HepG2 (cell line): ENCODE data around the gene LRRC17. TPM values are rescaled to one million over a fixed set of nuclear protein-coding genes. Genes with fewer than 3 reads are reported as not detected.
A peak's percentile ranks its signal among the peaks of the same experiment; 100 is the strongest.

ENCODE experiments used
- ATAC-seq: fragments of 200-7000 bp; cut with Tn5 transposase; 3 replicates; pipeline ENCODE4 v1.9.1; 2020; ENCODE audit warnings: mild to moderate bottlenecking, moderate library complexity
- BruUV-seq: library from RNA; stranded (reverse); fragments of 400-500 nt; replicated peaks from 2 replicates; lab custom pipeline; 2021; lab: Mats Ljungman, UMichigan
- CTCF ChIA-PET: fragments of 300-600 bp; formaldehyde crosslinking; extraction: SDS; loops from one replicate; lab custom pipeline; 2021; ENCODE audit warnings: low total read pairs, inconsistent platforms, low intra/inter-chr PET ratio; lab: Yijun Ruan, JAX
- POLR2A ChIA-PET: fragments of 350-600 bp; sonication (Branson Sonifier 250); formaldehyde crosslinking; loops from one replicate; lab custom pipeline; 2020; ENCODE audit warnings: antibody characterized with exemption, inconsistent platforms; lab: Yijun Ruan, JAX
- DNase-seq: peaks from one replicate; pipeline ENCODE4 v3.0.0-alpha.2; 2015; ENCODE audit warnings: low spot score
- FAIRE-seq: peaks from 3 replicates; lab custom pipeline; 2011; peaks lifted over from hg19 to GRCh38; lab: Jason Lieb, UNC
- H2AFZ ChIP-seq: one replicate; pipeline ENCODE4 v1.6.1; 2011; ENCODE audit warnings: low read length, inconsistent platforms
- H3K27ac ChIP-seq: fragments of 300-600 bp; 3 replicates; pipeline ENCODE4 v1.8.0; 2011; ENCODE audit warnings: mixed run types, mild to moderate bottlenecking, mixed read lengths, low read length, inconsistent platforms; ENCODE audit not compliant: insufficient read depth; ENCODE audit errors: extremely low read length
- H3K27me3 ChIP-seq, 2 experiments: fragments of 200-600 bp in 1 of 2; 2 replicates in 1 of 2; 3 replicates in 1 of 2; pipeline versions ENCODE4 v1.6.0 to v1.8.0; 2011; ENCODE audit warnings: low read length in 2 of 2, mild to moderate bottlenecking in 2 of 2, moderate library complexity in 2 of 2, inconsistent platforms in 1 of 2; ENCODE audit not compliant: insufficient read depth in 2 of 2, control insufficient read depth in 1 of 2
- H3K36me3 ChIP-seq, 2 experiments: fragments of 200-600 bp in 1 of 2; replicated peaks in 1 of 2; 2 replicates in 1 of 2; 3 replicates in 1 of 2; pipeline versions ENCODE4 v1.5.1 to v1.8.0; 2011; ENCODE audit warnings: low read length in 2 of 2, inconsistent platforms in 1 of 2; ENCODE audit not compliant: insufficient read depth in 2 of 2, control insufficient read depth in 1 of 2
- H3K4me1 ChIP-seq: 2 replicates; pipeline ENCODE4 v1.5.1; 2012; ENCODE audit warnings: low read length, inconsistent platforms; ENCODE audit not compliant: insufficient read depth
- H3K4me2 ChIP-seq: 2 replicates; pipeline ENCODE4 v1.6.0; 2011; ENCODE audit warnings: low read depth, low read length, inconsistent platforms
- H3K4me3 ChIP-seq, 3 experiments: fragments of 200-600 bp in 1 of 3; sonication (generic), shearing (Covaris generic) in 1 of 3; replicated peaks in 1 of 3; 2 replicates each; pipeline ENCODE4 v1.5.1; 2011 to 2016; ENCODE audit warnings: low read length in 3 of 3, inconsistent platforms in 2 of 3, low read depth in 2 of 3, mild to moderate bottlenecking in 2 of 3, control low read depth in 1 of 3, mixed read lengths in 1 of 3; ENCODE audit not compliant: insufficient read depth in 1 of 3
- H3K79me2 ChIP-seq: one replicate; pipeline ENCODE4 v1.6.1; 2011; ENCODE audit warnings: low read length, inconsistent platforms; ENCODE audit not compliant: insufficient read depth
- H3K9ac ChIP-seq: 2 replicates; pipeline ENCODE4 v1.6.0; 2011; ENCODE audit warnings: mild to moderate bottlenecking, low read depth, low read length, inconsistent platforms; ENCODE audit not compliant: insufficient read depth
- H3K9me3 ChIP-seq: 2 replicates; pipeline ENCODE4 v1.5.1; 2012; ENCODE audit warnings: mild to moderate bottlenecking, low read length
- H4K20me1 ChIP-seq: 2 replicates; pipeline ENCODE4 v1.6.0; 2011; ENCODE audit warnings: inconsistent platforms, mild to moderate bottlenecking, low read length, moderate library complexity; ENCODE audit not compliant: insufficient read depth
- CCDC6 ChIP-seq: sonication (generic); formaldehyde crosslinking; IDR thresholded peaks from 2 replicates; pipeline ENCODE4 v1.8.1; 2022; ENCODE audit warnings: mild to moderate bottlenecking, missing genetic modification reagents, moderate library complexity
- DDIT3 ChIP-seq: sonication (generic); formaldehyde crosslinking; IDR thresholded peaks from 2 replicates; pipeline ENCODE4 v1.4.0; 2020; ENCODE audit warnings: mild to moderate bottlenecking, missing genetic modification reagents
- HHEX ChIP-seq: IDR thresholded peaks from 2 replicates; pipeline ENCODE4 v1.6.1; 2016; ENCODE audit warnings: control low read depth
- MAFF ChIP-seq: IDR thresholded peaks from 2 replicates; pipeline ENCODE4 v1.6.1; 2011; ENCODE audit warnings: low read depth, low read length, improper control_type of control experiment
- MAFK ChIP-seq, 2 experiments: IDR thresholded peaks in 1 of 2; conservative IDR thresholded peaks in 1 of 2; 2 replicates each; pipeline ENCODE4 v1.6.1; 2011; ENCODE audit warnings: improper control_type of control experiment in 2 of 2, low read length in 2 of 2
- NCOR1 ChIP-seq: fragments of 200-600 bp; sonication (generic); IDR thresholded peaks from 2 replicates; pipeline ENCODE4 v1.7.0; 2017; ENCODE audit warnings: antibody characterized with exemption, low read length, borderline replicate concordance
- NFKBIZ ChIP-seq: IDR thresholded peaks from 2 replicates; pipeline ENCODE4 v1.6.1; 2018; ENCODE audit warnings: missing genetic modification reagents, missing compliant biosample characterization
- ZC3H13 ChIP-seq: sonication (generic); formaldehyde crosslinking; IDR thresholded peaks from 2 replicates; pipeline ENCODE4 v1.8.1; 2023; ENCODE audit warnings: mild to moderate bottlenecking, missing genetic modification reagents, moderate library complexity
- ZNF317 ChIP-seq: sonication (generic); formaldehyde crosslinking; IDR thresholded peaks from 2 replicates; pipeline ENCODE4 v1.5.0; 2020; ENCODE audit warnings: mild to moderate bottlenecking, missing genetic modification reagents
- ZNF503 ChIP-seq: sonication (generic); formaldehyde crosslinking; IDR thresholded peaks from 2 replicates; pipeline ENCODE4 v1.4.0; 2020; ENCODE audit warnings: missing genetic modification reagents
- ZNF580 ChIP-seq: IDR thresholded peaks from 2 replicates; pipeline ENCODE4 v1.6.1; 2016; ENCODE audit warnings: low read depth, borderline replicate concordance
- ZNF615 ChIP-seq: sonication (generic); formaldehyde crosslinking; IDR thresholded peaks from 2 replicates; pipeline ENCODE4 v1.5.0; 2020; ENCODE audit warnings: mild to moderate bottlenecking, missing genetic modification reagents, borderline replicate concordance
- WGBS: methylation state at CpG from one replicate; pipeline ENCODE4 v1.1.6; 2017; ENCODE audit warnings: low lambda C conversion rate; 5-methylcytosine and 5-hydroxymethylcytosine counted together
- in situ Hi-C: cut with HindIII; loops from 2 replicates; pipeline ENCODE4 v1.10.0; 2017; ENCODE audit warnings: low pct_unique_long_range_greater_than_20kb; ENCODE audit not compliant: extremely low pct_ligation_motif_present
- intact Hi-C: fragments of 100-400 bp; cut with micrococcal nuclease; formaldehyde crosslinking; loops from one replicate; pipeline ENCODE4 v1.10.0; 2022; ENCODE audit not compliant: unreplicated experiment
- polyA plus RNA-seq, 8 experiments: library from polyadenylated mRNA; depleted of rRNA in 3 of 8; stranded (reverse) in 7 of 8; unstranded in 1 of 8; fragments of >200 nt; fragmentation: Illumina TruSeq in 4 of 8; extraction: Trizol in 4 of 8; gene quantifications; 2 replicates each; pipeline versions ENCODE4 v1.2.1 to v1.2.3, GENCODE V29; 2011 to 2016; ENCODE audit warnings: low read depth in 4 of 8, missing spikeins in 1 of 8, mixed read lengths in 1 of 8; ENCODE audit not compliant: insufficient read depth in 1 of 8
- total RNA-seq, 5 experiments: library from RNA; depleted of rRNA; stranded (reverse); fragments of >200 nt; fragmentation: Illumina TruSeq; extraction: Trizol; gene quantifications; 2 replicates each; pipeline ENCODE4 v1.2.3, GENCODE V29; 2016; ENCODE audit warnings: low read depth in 1 of 5

LRRC17 gene
- total and polyA plus RNA-seq, 2 of the 13 experiments (the other 11 are each of a cell fraction or from before 2014, with no cell fraction given), result 0.20 to 0.66 TPM

GRCh38 chr7:102926783-102927140 is 14.0 kb downstream of the LRRC17 start:
- intact Hi-C loops (no loop called here), in situ Hi-C loops (no loop called here)
- no peak overlapping the region for H3K9ac ChIP-seq
- no peak overlapping the region for H3K27ac ChIP-seq
- H4K20me1 ChIP-seq, result no peaks in the 10 kb centered on the region
- ChIA-PET POLR2A (no interaction called here), CTCF (no interaction called here)
- H3K4me3 ChIP-seq, result no peak overlapping the region
- no peak overlapping the region for H3K4me2 ChIP-seq
- no peaks in the 10 kb centered on the region for H3K27me3 ChIP-seq
- H3K4me1 ChIP-seq, result no peaks in the 10 kb centered on the region
- TF ChIP-seq ZNF503 (CRISPR knock-in tag) (no peak), ZNF317 (CRISPR knock-in tag) (no peak), ZC3H13 (no peak)
- no TSS peak for BruUV-seq
- no peaks in the 10 kb centered on the region for H3K79me2 ChIP-seq
- ATAC-seq (no peak), FAIRE-seq (no peak), DNase-seq (no peak)
- no peaks in the 10 kb centered on the region for H3K36me3 ChIP-seq
- no peak overlapping the region for H2AFZ ChIP-seq
- H3K9me3 ChIP-seq, result no peaks in the 10 kb centered on the region

GRCh38 chr7:102927312-102927933 is 14.6 kb downstream of the LRRC17 start:
- H3K9ac ChIP-seq, result no peak overlapping the region
- DNase-seq (no peak), ATAC-seq (no peak), FAIRE-seq (no peak)
- POLR2A ChIA-PET, result no interaction called here
- no peaks in the 10 kb centered on the region for H3K4me1 ChIP-seq
- CTCF ChIA-PET, result no interaction called here
- H3K36me3 ChIP-seq, result no peaks in the 10 kb centered on the region
- intact Hi-C loops, result no loop called here
- no peaks in the 10 kb centered on the region for H3K9me3 ChIP-seq
- H3K27me3 ChIP-seq, result no peaks in the 10 kb centered on the region
- no TSS peak for BruUV-seq
- H3K27ac ChIP-seq, result no peak overlapping the region
- no peak overlapping the region for H3K4me3 ChIP-seq
- WGBS, result 6% methylated on average over 2 of the region's 2 CpGs
- no peaks in the 10 kb centered on the region for H4K20me1 ChIP-seq
- TF ChIP-seq NFKBIZ (CRISPR knock-in tag) (no peak), ZNF615 (CRISPR knock-in tag) (no peak), MAFF (0 out of 2 replicates have a peak, but pooled peaks have one; percentile 7), CCDC6 (CRISPR knock-in tag) (no peak), NCOR1 (no peak), ZNF580 (CRISPR knock-in tag) (no peak), MAFK (conservative IDR thresholded peaks at IDR 0.05 in 1 of 2, IDR thresholded peaks at IDR 0.05 in 1 of 2; ENCODE audit: low read length in 2 of 2) (peak in 1 of 2 experiments; percentile 60; a peak in 2 of 4 replicates), HHEX (CRISPR knock-in tag) (no peak), DDIT3 (CRISPR knock-in tag) (no peak)
- H2AFZ ChIP-seq, result no peak overlapping the region
- no peak overlapping the region for H3K4me2 ChIP-seq
- in situ Hi-C loops, result no loop called here
- no peaks in the 10 kb centered on the region for H3K79me2 ChIP-seq
